ENCODE measurements around the gene LBHD2. TPM values are rescaled to one million over a fixed set of nuclear protein-coding genes. Genes with fewer than 3 reads are reported as not detected.

LBHD2 gene
- total and polyA plus RNA-seq, 10 of the 15 experiments (the other 5 are each of a cell fraction or from before 2014, with no cell fraction given) = not detected

GRCh38 chr14:103078420-103078749 is 5.6 kb upstream of the LBHD2 start (continued):
- TF ChIP-seq CTCF (IDR thresholded peaks at IDR 0.05 in 2 of 3, conservative IDR thresholded peaks at IDR 0.05 in 1 of 3; ENCODE audit: control insufficient read depth in 2 of 3, extremely low read depth in 1 of 3, insufficient read depth in 1 of 3, low read depth in 3 of 3, low read length in 3 of 3) (peak; percentile 75 to 93 (median 86)), IRF4 (IDR thresholded peaks at IDR 0.05; ENCODE audit: low read depth, low read length) (0 out of 2 replicates have a peak, but pooled peaks have one; percentile 32), USF1 (IDR thresholded peaks at IDR 0.05; ENCODE audit: borderline replicate concordance, extremely low read length, insufficient read depth, low read depth, low read length) (no peak), SKIL (IDR thresholded peaks at IDR 0.05; ENCODE audit: low read depth, poor library complexity, severe bottlenecking) (peak; percentile 40), BCLAF1 (IDR thresholded peaks at IDR 0.05) (no peak), IKZF1 (conservative IDR thresholded peaks at IDR 0.05) (no peak), NR2F1 (conservative IDR thresholded peaks at IDR 0.05) (no peak), CHD4 (IDR thresholded peaks at IDR 0.05) (no peak), RELB (IDR thresholded peaks at IDR 0.05; ENCODE audit: low read depth) (no peak), TARDBP (IDR thresholded peaks at IDR 0.05; ENCODE audit: borderline replicate concordance) (no peak), TBL1XR1 (IDR thresholded peaks at IDR 0.05; ENCODE audit: low read depth, low read length) (no peak), ZBED1 (IDR thresholded peaks at IDR 0.05; ENCODE audit: borderline replicate concordance) (no peak), RUNX3 (IDR thresholded peaks at IDR 0.05; ENCODE audit: low read length) (peak; percentile 79), MEF2A (IDR thresholded peaks at IDR 0.05; ENCODE audit: insufficient read depth, low read depth, low read length) (no peak), YY1 (IDR thresholded peaks at IDR 0.05; ENCODE audit: low read depth, low read length) (peak; percentile 63; the same call in 1 of the 2 replicates), WRNIP1 (IDR thresholded peaks at IDR 0.05; ENCODE audit: borderline replicate concordance, low read depth, low read length) (no peak), MYC (IDR thresholded peaks at IDR 0.05; ENCODE audit: insufficient read depth, insufficient read length, insufficient replicate concordance, low read length, severe bottlenecking) (no peak), GATAD2B (conservative IDR thresholded peaks at IDR 0.05; ENCODE audit: low read depth) (no peak), ATF7 (IDR thresholded peaks at IDR 0.05; ENCODE audit: low read depth) (no peak), RAD21 (IDR thresholded peaks at IDR 0.05; ENCODE audit: insufficient read depth, low read depth, low read length) (peak; percentile 83)
